Mesenteric fat pad (tissue), 1 donor: ENCODE measurements around the gene ZNF526. TPM values are rescaled to one million over a fixed set of nuclear protein-coding genes. Genes with fewer than 3 reads are reported as not detected.
A peak's percentile ranks its signal among the peaks of the same experiment; 100 is the strongest.

ENCODE experiments used
- DNase-seq: peaks from one replicate; pipeline ENCODE4 v3.0.0-alpha.2; 2020; ENCODE audit warnings: low spot score
- total RNA-seq: library from RNA; stranded (reverse); fragmentation: NEBNext Ultra II Directional; extraction: Animal tissue kit (Norgen Biotek cat#: 25700); gene quantifications from one replicate; pipeline ENCODE4 v1.2.1, GENCODE V29; 2021
- donor health status: DM: yes; HTN: yes; CAD: no.

ZNF526 gene
- total RNA-seq, 1 donor from 2014 or later, result 8.1 TPM

- DNase-seq, result no peak
These were observed 26.2 kb downstream of the ZNF526 start for GRCh38 chr19:42246143-42246921.

GRCh38 chr19:42246922-42247639, 27.0 kb downstream of the ZNF526 start:
- no peak for DNase-seq

GRCh38 chr19:42247640-42248199, 27.6 kb downstream of the ZNF526 start:
- DNase-seq, result no peak

GRCh38 chr19:42248270-42249148, 28.4 kb downstream of the ZNF526 start:
- DNase-seq, result no peak

GRCh38 chr19:42249149-42249750, 29.1 kb downstream of the ZNF526 start:
- DNase-seq, result no peak

- no peak for DNase-seq
These were observed 29.7 kb downstream of the ZNF526 start for GRCh38 chr19:42249769-42250168.

- DNase-seq, result no peak
These were observed 30.1 kb downstream of the ZNF526 start for GRCh38 chr19:42250183-42250665.

GRCh38 chr19:42250666-42251531, 30.8 kb downstream of the ZNF526 start:
- DNase-seq, result no peak

GRCh38 chr19:42251572-42252358, 31.7 kb downstream of the ZNF526 start:
- no peak for DNase-seq

GRCh38 chr19:42252365-42253244, 32.5 kb downstream of the ZNF526 start:
- DNase-seq, result no peak

- DNase-seq, result no peak
These were observed 33.4 kb downstream of the ZNF526 start for GRCh38 chr19:42253245-42254088.

GRCh38 chr19:42254089-42254849, 34.2 kb downstream of the ZNF526 start:
- DNase-seq, result no peak

GRCh38 chr19:42254850-42255765, 35.0 kb downstream of the ZNF526 start, which contains the start of gene ERF:
TSS of gene ERF (minus strand) at chr19:42255128. CDS start at chr19:42254999, 129 bp downstream.
- DNase-seq, result peak; percentile 99

- no peak for DNase-seq
These were observed 35.9 kb downstream of the ZNF526 start for GRCh38 chr19:42255766-42256745.
